Neuronal stem cell (in vitro differentiated cells): ENCODE data around the gene E2F2.

Experiments
- DNase-seq: peaks from one replicate; pipeline ENCODE4 v3.0.0-alpha.2; 2013; ENCODE audit warnings: low spot score
- H2AFZ ChIP-seq: one replicate; pipeline ENCODE4 v1.6.1; 2013; ENCODE audit warnings: mild to moderate bottlenecking, low read length, inconsistent platforms
- H2AK5ac ChIP-seq: 2 replicates; pipeline ENCODE4 v1.6.1; 2013; ENCODE audit warnings: low read depth, mild to moderate bottlenecking, inconsistent platforms, low read length, moderate library complexity, mixed read lengths
- H2BK120ac ChIP-seq: 2 replicates; pipeline ENCODE4 v1.6.1; 2013; ENCODE audit warnings: low read depth, mild to moderate bottlenecking, inconsistent platforms, low read length, moderate library complexity, mixed read lengths
- H2BK12ac ChIP-seq: one replicate; pipeline ENCODE4 v1.6.1; 2013; ENCODE audit warnings: low read length, inconsistent platforms
- H2BK15ac ChIP-seq: 2 replicates; pipeline ENCODE4 v1.6.1; 2013; ENCODE audit warnings: mild to moderate bottlenecking, low read length, inconsistent platforms, mixed read lengths
- H2BK5ac ChIP-seq: one replicate; pipeline ENCODE4 v1.6.1; 2013; ENCODE audit warnings: inconsistent platforms, mild to moderate bottlenecking, low read length, moderate library complexity
- H3K14ac ChIP-seq: one replicate; pipeline ENCODE4 v1.6.1; 2013; ENCODE audit warnings: low read length, inconsistent platforms
- H3K18ac ChIP-seq: 2 replicates; pipeline ENCODE4 v1.6.1; 2013; ENCODE audit warnings: low read length, inconsistent platforms
- H3K23ac ChIP-seq: 2 replicates; pipeline ENCODE4 v1.6.1; 2013; ENCODE audit warnings: low read depth, mild to moderate bottlenecking, mixed read lengths, low read length, inconsistent platforms; ENCODE audit not compliant: poor library complexity
- H3K27ac ChIP-seq: replicated peaks from 3 replicates; pipeline ENCODE4 v1.5.1; 2013; ENCODE audit warnings: low read length, inconsistent platforms
- H3K27me3 ChIP-seq, 3 experiments: 2 replicates each; pipeline ENCODE4 v1.6.1; 2013; ENCODE audit warnings: low read length in 3 of 3, mild to moderate bottlenecking in 2 of 3, inconsistent platforms in 1 of 3, low read depth in 1 of 3, mixed read lengths in 1 of 3, moderate library complexity in 1 of 3; ENCODE audit not compliant: control insufficient read depth in 3 of 3, insufficient read depth in 3 of 3
- H3K36me3 ChIP-seq, 2 donors: replicated peaks in 1 of 2; 2 replicates each; pipeline ENCODE4 v1.6.1; 2013; ENCODE audit warnings: low read length in 2 of 2; ENCODE audit not compliant: control insufficient read depth in 2 of 2, insufficient read depth in 2 of 2
- H3K4ac ChIP-seq: 2 replicates; pipeline ENCODE4 v1.6.1; 2013; ENCODE audit warnings: inconsistent platforms, mild to moderate bottlenecking, low read length, moderate library complexity
- H3K4me1 ChIP-seq, 2 donors: 1 replicate in 1 of 2; 2 replicates in 1 of 2; pipeline ENCODE4 v1.6.1; 2013; ENCODE audit warnings: low read length in 2 of 2, low read depth in 1 of 2; ENCODE audit not compliant: control insufficient read depth in 2 of 2, insufficient read depth in 1 of 2
- H3K4me2 ChIP-seq: one replicate; pipeline ENCODE4 v1.6.1; 2013; ENCODE audit warnings: mild to moderate bottlenecking, low read length, inconsistent platforms; ENCODE audit not compliant: insufficient read depth, poor library complexity, severe bottlenecking
- H3K4me3 ChIP-seq, 2 donors: 2 replicates each; pipeline ENCODE4 v1.5.1; 2013; ENCODE audit warnings: low read length in 2 of 2, mild to moderate bottlenecking in 2 of 2, inconsistent platforms in 1 of 2, moderate library complexity in 1 of 2
- H3K79me1 ChIP-seq: one replicate; pipeline ENCODE4 v1.6.1; 2013; ENCODE audit warnings: low read depth, mild to moderate bottlenecking, inconsistent platforms, low read length, moderate library complexity
- H3K9ac ChIP-seq: one replicate; pipeline ENCODE4 v1.6.1; 2013; ENCODE audit warnings: mild to moderate bottlenecking, low read depth, low read length, inconsistent platforms; ENCODE audit not compliant: poor library complexity
- H3K9me3 ChIP-seq, 2 donors: replicated peaks in 1 of 2; 2 replicates each; pipeline versions ENCODE3 to v1.6.1; 2013; ENCODE audit warnings: low read length in 2 of 2, mild to moderate bottlenecking in 2 of 2, inconsistent platforms in 1 of 2, low read depth in 1 of 2, mixed read lengths in 1 of 2, moderate library complexity in 1 of 2; ENCODE audit not compliant: control insufficient read depth in 2 of 2, insufficient read depth in 1 of 2
- H4K8ac ChIP-seq: one replicate; pipeline ENCODE4 v1.6.1; 2013; ENCODE audit warnings: low read depth, mild to moderate bottlenecking, inconsistent platforms, low read length, moderate library complexity
- H4K91ac ChIP-seq: one replicate; pipeline ENCODE4 v1.6.1; 2013; ENCODE audit warnings: low read length, low read depth, mild to moderate bottlenecking, inconsistent platforms; ENCODE audit not compliant: poor library complexity
- WGBS, 2 donors: extraction: QIAGEN DNeasy Blood & Tissue Kit; methylation state at CpG; one replicate each; pipeline ENCODE4 v1.1.7; 2013; ENCODE audit warnings: missing lambda C conversion rate in 2 of 2, mixed read lengths in 1 of 2; ENCODE audit not compliant: insufficient read length in 2 of 2, insufficient replicate concordance in 1 of 2; ENCODE audit errors: extremely low coverage in 2 of 2; 5-methylcytosine and 5-hydroxymethylcytosine counted together

Gene E2F2

GRCh38 chr1:23553231-23554126 lies 22.4 kb upstream of the E2F2 start:
- Histone ChIP-seq H4K91ac (no peak overlapping the region), H2BK120ac (no peak overlapping the region), H3K4me3 (peak overlapping the region; percentile 5 to 51), H2AFZ (no peak overlapping the region), H3K23ac (peak overlapping the region; percentile 12), H2BK12ac (peak overlapping the region; percentile 31), H3K27ac (no peak overlapping the region), H3K18ac (peak overlapping the region; percentile 98), H3K9me3 (no peaks in the 10 kb centered on the region), H3K9ac (no peak overlapping the region), H4K8ac (no peak overlapping the region), H3K4ac (no peak overlapping the region), H3K4me1 (peaks cover 32 to 40% of the 10 kb centered on the region in 2 donors), H3K36me3 (peaks cover 0 to 21% of the 10 kb centered on the region in 2 donors), H2BK15ac (no peak overlapping the region), H3K27me3 (peaks cover 0 to 13% (median 0%) of the 10 kb centered on the region in 3 experiments), H3K14ac (no peak overlapping the region), H3K79me1 (no peaks in the 10 kb centered on the region), H3K4me2 (peak overlapping the region; percentile 96), H2AK5ac (peak overlapping the region; percentile 74), H2BK5ac (no peak overlapping the region)
- no peak for DNase-seq
- WGBS, 2 donors = no CpG with 5 or more reads among the region's 21 CpGs

DNA sequence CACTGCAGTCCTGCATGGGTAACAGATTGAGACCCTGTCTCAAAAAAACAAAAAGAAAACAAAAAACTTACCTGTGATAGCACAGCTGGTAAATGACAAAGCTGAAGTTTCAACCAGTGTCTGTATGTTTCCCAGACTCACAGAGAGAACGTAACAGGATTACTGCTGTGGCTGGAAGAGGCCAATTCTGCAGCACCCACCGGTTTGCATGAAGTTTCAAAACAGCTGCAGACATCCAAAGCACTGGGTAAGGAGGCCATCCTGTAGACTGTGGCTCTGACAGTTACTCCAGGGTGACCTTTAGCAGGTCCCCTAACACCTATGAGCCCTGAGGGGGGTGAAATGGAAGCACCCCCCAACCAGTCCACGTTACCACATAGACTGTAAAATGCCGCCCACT lies 20.8 kb upstream of the E2F2 start:
- Histone ChIP-seq H4K91ac (no peak overlapping the region), H3K4ac (no peak overlapping the region)
- no CpG with 5 or more reads among the region's 4 CpGs for WGBS, 2 donors

GRCh38 chr1:23548704-23549143 lies 17.7 kb upstream of the E2F2 start:
- no CpG with 5 or more reads among the region's 9 CpGs for WGBS, 2 donors
- H3K79me1 ChIP-seq = no peaks in the 10 kb centered on the region

More for the DNA sequence above, 20.8 kb upstream of the E2F2 start:
- Histone ChIP-seq H3K27ac (no peak overlapping the region), H3K14ac (no peak overlapping the region), H3K23ac (no peak overlapping the region), H2BK15ac (no peak overlapping the region), H3K79me1 (no peaks in the 10 kb centered on the region), H4K8ac (no peak overlapping the region), H2AK5ac (no peak overlapping the region), H3K4me3 (no peak overlapping the region), H2BK5ac (no peak overlapping the region), H3K27me3 (peaks cover 0 to 12% (median 0%) of the 10 kb centered on the region in 3 experiments), H2BK12ac (no peak overlapping the region), H2BK120ac (no peak overlapping the region), H3K9me3 (no peaks in the 10 kb centered on the region), H3K4me2 (no peak overlapping the region), H3K18ac (no peak overlapping the region), H3K9ac (no peak overlapping the region), H3K4me1 (peaks cover 24 to 31% of the 10 kb centered on the region in 2 donors), H3K36me3 (peaks cover 0 to 5% of the 10 kb centered on the region in 2 donors), H2AFZ (no peak overlapping the region)
- DNase-seq = no peak

GRCh38 chr1:23546897-23547584 lies 16.0 kb upstream of the E2F2 start:
- Histone ChIP-seq H2BK12ac (no peak overlapping the region), H4K91ac (no peak overlapping the region), H2BK120ac (no peak overlapping the region), H4K8ac (no peak overlapping the region), H3K23ac (no peak overlapping the region), H3K18ac (no peak overlapping the region), H3K14ac (no peak overlapping the region), H2BK5ac (no peak overlapping the region), H3K79me1 (no peaks in the 10 kb centered on the region), H3K27me3 (no peaks in the 10 kb centered on the region), H3K4me1 (peaks cover 9 to 16% of the 10 kb centered on the region in 2 donors), H3K4me3 (no peak overlapping the region), H2AFZ (no peak overlapping the region), H3K27ac (no peak overlapping the region), H2BK15ac (no peak overlapping the region), H3K36me3 (no peaks in the 10 kb centered on the region), H3K4me2 (no peak overlapping the region), H3K9ac (no peak overlapping the region), H3K4ac (no peak overlapping the region), H3K9me3 (no peaks in the 10 kb centered on the region), H2AK5ac (no peak overlapping the region)
- DNase-seq = no peak
- no CpG with 5 or more reads among the region's 8 CpGs for WGBS, 2 donors

More at GRCh38 chr1:23548704-23549143, 17.7 kb upstream of the E2F2 start:
- Histone ChIP-seq H3K9me3 (no peaks in the 10 kb centered on the region), H3K4me2 (no peak overlapping the region), H3K18ac (peak overlapping the region; percentile 45), H4K91ac (no peak overlapping the region), H3K9ac (no peak overlapping the region), H4K8ac (no peak overlapping the region), H3K4ac (no peak overlapping the region), H3K4me1 (peaks cover 10 to 18% of the 10 kb centered on the region in 2 donors), H2BK15ac (no peak overlapping the region), H3K36me3 (no peaks in the 10 kb centered on the region), H3K23ac (no peak overlapping the region), H3K27me3 (peaks cover 0 to 4% (median 0%) of the 10 kb centered on the region in 3 experiments), H2BK12ac (no peak overlapping the region), H2BK120ac (no peak overlapping the region), H3K4me3 (peak overlapping the region in 1 of 2 donors; percentile 31), H3K27ac (no peak overlapping the region), H2BK5ac (no peak overlapping the region), H2AFZ (no peak overlapping the region), H2AK5ac (no peak overlapping the region), H3K14ac (no peak overlapping the region)
- DNase-seq = no peak
